GM18499 (cell line): Measurements from ENCODE around the gene PRKCE.

Experiments
- ATAC-seq: cut with Tn5 transposase; IDR thresholded peaks from one replicate; pipeline ENCODE4 v1.9.1; 2021; ENCODE audit warnings: moderate number of reproducible peaks; ENCODE audit not compliant: insufficient read depth, unreplicated experiment

PRKCE gene

DNA sequence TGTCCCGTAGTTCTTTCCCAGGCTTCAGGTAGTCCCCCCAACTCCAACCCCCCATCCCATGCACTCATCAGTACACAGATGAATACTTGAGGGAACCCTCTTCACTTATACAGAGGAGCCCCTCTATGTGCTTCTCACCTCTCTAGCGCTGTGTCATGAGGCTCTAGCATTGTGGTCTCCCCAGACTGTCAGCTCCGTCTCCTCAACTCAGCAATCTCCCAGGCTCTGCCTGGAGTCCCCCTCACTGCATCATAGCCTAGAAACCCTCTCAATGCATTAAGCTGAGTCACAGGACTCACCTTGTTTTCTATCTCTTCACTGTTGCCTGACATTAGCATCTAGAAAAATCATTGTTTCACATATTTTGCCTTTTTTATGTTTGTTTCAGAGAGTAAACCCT is 20.2 kb upstream of the PRKCE start:
- ATAC-seq = no peak

DNA sequence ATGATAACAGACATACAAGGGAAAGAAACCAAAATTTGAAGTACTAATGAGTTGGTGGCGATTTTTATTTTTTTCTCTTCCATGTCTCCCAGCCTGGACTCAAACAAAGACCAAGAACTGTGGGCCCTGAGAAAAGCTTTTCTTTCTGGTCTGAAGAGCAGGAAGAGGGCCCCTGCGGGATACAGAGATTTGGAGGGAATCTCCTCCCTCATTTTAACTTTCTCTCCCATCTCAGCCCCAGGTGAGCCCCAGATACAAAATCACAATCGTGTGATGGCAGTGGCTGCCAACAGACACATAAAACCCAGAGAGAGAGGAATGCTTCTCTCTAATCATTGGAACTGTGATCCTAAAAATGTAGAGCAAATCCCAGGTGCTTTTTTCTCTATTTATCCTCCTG is 19.5 kb upstream of the PRKCE start:
- no peak for ATAC-seq

DNA sequence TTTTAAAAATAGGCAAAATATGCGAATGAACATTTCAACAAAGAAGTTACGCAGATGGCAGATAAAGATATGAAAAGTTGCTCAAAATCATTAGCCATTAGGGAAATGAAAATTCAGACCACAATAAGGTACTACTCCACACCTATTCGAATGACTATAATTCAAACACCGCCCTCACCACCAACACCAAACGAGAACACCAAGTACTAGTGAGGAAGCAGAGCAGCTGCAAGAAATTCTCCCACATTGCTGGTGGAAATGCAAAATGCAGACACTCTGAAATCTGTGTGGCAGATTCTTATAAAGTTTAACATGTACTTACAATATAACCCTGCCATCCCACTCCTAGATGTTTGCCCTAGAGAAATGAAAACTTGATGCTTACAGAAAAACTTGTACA is 17.3 kb upstream of the PRKCE start:
- ATAC-seq = no peak

DNA sequence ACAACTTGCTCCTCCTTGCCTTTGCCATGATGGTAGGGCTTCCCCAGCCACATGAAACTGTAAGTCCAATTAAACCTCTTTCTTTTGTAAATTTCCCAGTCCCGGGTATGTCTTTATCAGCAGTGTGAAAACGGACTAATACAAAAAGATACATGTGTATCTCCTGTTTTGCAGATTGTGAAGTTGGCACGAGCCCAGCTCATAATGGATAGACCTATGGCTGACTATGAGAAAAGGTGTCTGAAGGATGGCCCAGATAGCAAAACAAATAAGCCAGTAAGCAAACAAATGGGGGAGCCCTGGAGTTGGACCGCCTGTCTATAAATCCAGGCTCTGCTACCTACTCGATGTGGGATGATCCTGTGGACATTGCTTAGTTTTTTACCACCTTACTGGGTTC is 15.5 kb upstream of the PRKCE start:
- no peak for ATAC-seq

DNA sequence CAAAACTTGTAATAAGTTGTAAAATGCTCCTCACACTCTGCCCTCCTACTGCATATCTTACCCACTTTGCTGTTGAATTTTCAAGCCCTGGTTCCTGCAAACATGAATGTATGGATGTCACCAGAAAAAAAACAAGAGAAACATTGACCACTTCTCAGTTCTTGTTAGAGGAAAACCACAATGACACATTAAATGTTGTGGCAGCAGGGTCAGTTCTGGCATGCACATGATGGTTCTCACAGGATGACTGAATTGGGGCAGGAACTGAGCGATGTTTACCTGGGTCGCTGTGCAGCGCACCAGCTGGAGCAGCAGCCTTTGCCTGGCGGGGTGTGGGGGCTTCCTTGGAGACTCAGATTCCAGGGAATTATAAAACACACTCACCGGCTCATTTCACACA is 14.0 kb upstream of the PRKCE start:
- no peak for ATAC-seq

DNA sequence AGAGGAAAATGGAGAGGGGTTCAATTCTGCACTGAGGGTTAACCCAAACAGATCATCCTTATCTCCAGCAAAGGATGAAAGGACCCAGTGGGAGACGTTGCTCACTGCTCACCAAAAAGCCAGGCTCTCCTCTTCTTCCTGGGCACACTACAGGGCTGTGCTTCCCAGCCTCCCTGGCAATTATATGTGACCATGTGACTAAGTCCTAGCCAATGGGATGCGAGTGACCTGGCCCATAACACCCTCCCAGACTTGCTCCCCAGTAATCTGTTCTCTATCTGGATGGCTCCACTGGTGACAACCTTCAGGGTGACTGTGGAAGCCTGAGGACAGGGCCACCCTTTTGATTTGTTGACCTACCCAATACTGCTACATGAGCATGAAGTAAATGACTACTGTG is 10.9 kb upstream of the PRKCE start:
- ATAC-seq = no peak

DNA sequence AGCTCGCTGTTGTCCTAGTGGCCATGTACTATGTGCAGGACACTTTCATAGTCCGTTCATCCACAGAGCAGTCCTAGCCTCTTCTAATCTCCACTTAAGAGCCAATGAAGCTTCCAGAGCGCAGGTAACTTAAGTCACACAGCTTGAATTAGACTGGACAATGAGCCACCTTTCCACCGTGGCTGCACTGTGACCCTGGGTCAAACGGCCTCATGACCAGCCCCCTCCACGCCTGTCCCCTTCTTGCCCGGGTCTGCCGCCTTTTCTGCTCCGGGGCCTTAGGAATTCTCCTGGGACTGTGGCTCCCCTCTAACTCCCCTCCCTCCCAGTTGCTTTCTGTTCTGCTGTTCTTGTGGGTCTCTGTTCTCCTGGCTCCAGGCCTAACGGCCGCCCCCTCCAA is 8.4 kb upstream of the PRKCE start:
- no peak for ATAC-seq

DNA sequence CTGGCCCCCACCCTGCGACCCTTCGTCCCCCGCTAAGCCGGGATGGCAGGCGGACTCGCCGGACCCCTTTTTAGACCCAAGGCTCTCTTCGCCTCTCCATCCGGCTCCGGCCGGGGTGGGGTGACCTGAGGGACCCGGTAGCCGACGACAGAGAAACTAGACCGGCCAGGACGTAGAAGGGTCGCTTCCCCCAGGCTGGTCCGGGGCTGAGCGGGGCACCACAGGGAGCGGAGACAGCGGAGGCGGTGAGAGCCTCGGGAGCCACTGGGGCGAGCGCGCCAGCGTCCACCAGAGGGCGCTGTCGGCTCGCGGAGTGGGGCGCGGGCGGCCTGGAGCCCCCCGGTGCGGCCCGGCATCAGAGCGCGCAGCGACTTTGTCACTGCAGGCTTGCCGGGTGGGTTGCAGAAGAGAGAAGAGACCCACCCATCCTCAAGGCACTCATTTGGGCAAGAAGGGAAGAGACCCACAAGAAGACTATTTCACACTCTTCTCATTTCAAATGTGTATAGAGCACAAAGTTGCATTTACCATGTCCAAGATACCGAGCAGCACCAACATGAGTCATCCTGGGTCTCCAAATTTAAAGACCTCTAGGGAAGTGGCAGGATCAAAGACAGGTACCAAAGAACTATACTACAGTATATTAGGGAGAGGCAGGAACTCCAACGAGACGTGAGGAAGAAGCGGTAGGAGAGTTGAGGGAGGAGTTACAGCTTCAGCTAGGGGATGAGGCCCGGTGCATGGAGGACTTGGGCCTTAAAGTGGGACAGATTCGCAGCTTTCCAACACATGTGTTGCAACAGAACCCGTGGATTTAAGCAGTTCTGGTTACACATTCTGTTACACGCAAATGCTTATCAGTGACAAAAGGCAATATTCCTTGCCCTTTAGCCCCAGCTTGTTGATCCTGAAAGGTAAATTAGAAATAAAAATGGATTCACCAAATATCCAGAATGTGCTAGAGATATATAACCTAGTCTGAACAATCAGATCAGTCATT is 7.6 kb upstream of the PRKCE start:
- ATAC-seq = no peak

DNA sequence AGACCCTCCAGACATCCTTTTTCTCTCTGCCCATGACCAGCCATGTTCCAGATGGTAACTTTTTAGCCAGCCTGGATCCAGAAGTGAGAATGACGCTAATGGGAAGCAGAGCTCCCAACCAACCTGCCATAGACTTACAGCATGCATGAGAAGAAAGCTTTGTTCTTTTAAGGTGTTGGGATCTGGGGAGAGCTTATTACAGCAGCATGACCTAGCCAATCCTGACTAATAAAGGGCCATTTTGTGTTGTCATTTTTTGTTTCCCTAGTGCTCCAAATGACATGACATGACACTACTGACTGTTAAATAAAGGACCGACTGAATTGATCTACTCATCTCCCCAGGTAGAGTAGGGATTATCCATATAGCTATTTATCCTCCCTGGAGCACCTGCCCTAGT is 5.2 kb upstream of the PRKCE start:
- no peak for ATAC-seq

DNA sequence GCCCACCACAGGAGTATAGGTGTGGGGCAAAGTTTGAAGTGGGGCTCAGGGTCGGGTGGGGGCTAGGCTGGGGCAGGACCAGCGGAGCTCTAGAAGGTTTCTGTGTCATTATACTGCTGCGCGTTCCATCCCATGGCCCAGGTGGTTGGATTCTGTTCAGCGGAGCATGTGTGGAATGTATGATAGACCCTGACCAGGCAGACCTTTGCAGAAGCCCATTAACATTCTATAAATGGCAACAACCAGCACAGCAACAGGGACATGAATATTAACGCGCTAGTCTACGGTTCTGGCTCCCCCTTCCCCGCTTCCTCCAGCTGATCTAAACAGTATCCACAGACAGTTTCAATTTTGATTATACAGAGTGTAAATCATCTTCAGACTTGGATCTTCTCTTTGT is 4.1 kb upstream of the PRKCE start:
- no peak for ATAC-seq

DNA sequence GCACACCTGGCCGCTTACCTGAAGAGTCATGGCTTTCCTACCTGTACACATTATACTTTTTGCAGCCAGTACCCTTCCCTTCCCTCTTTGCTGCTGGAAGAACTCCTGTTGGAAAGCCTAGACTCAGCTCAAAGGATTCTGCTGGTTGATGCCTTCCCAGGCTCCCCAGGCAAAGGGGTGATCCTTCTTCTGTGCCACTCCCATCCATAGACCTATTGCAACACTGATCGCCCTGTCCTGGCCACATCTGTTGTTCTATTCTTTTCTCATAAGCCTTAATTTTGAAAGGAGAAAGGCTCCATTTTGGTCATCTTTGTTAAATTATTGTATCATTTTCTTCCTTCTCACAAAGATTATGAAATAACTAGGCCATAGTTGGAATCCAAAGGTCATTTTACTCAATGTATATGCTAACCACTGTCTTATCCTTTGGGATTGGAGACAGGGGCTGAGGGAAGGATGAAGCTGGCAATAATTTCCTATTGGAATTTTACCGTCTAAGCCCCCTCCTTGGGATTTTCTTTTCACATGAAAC is 3.4 kb upstream of the PRKCE start:
- no peak for ATAC-seq

DNA sequence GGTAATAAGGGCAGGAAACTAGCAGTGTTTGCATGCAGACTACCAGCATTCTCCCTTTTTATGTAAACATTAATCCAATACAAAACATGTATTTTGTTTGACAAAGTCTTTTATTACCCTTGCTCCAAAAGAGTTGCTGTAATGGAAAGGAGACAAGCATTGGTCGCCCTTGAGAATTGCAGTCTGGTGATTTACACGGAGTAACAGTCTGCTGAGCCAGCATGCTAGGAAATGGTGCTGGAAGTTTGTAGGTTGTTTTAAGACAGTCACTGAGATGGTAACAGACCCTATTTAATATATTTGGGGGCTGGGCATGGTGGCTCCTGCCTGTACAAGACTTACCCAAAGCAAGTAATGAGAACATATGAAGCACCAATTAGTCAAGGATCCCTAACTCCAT is 2.8 kb upstream of the PRKCE start:
- ATAC-seq = no peak

DNA sequence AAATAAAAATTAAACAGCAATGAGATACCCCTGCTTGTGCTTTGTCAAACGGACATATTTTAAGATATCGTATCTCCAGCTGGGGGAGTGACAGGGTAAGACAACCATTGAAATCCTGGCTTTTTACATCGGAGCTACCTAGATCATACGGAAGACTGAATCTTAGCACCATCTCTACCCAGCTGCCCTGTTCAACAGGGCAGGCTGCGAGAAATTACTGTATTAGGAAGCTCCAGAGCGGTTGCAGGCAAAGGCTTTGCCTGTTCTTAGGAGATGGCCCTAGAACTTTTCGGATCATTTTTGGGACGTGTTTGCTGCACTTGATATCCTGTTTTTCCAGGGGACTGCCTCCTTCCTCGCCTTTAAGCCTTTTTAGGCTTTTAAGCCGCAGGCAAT is 2.0 kb upstream of the PRKCE start:
- ATAC-seq = no peak

DNA sequence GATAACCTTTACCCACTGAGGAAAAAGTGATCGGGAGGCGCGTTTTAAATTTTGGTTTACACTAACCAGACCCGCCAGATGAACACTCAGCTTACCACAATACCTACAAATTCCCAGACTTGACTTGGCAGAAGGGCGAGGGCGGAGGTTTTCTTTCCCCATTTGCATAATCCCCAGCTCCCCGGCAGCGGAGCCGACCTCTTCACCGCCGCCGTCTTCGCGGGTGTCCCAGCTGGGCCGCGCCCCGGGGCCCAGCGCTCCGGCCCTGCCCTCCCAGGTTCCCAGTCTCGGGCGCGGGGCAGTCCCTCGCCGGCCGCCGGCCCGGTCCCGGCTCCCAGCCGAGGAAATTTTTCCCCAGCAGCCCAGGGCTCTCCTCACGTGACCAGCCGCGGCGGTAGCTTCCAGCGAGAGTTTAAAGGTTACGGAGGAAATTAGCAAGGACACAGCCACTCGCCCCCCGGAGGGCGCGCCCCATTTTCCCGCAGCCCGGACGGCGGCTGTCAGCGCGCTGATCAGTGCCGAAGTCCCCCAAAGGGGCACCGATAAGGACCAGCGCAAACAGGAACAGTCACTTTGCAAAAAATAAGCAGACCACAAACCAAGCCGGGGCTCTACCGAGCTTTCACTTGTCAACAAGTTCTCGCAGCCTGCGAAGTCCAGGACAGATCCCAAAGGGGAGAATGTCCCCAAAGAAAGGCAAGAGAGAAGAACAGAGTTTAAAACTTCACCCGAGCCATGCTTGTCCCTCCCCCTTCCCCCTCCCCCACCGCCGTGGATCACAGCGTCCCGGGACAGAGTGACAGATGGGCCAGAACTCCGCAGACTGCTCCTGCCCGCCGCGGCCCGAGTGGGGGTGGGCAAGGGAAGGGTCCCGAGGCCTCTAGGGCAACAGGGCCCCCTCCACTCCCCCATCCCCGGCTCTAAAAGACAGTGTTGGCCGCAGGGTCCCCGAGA is 1.3 kb upstream of the PRKCE start:
- ATAC-seq = no peak

DNA sequence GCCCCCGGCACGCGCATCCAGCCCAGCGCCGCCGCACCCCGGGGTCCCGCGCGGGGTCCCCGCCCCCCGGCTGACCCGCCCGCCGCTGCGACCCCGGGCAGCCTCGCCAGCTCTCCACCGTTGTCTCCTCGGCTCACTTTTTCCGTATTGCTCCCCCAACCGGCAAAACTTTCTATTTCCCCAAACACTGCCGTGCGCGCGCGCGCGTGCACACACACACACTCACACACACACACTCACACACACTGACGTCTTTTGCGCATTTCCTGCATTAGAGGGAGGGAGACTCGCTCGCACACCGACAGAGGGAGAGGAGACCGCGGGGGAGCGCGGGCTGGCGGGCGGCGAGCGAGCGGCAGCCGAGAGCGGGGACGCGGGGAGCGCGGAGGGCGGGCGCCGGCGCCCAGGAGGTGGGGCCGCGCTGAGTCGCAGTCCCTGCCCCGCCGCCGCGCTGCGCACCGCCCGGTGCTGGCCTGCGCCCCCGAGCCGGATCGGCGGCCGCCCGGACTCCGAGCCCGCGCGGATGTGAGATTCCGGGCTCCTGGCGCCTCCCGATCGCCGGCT is 542 bp upstream of the PRKCE start:
- ATAC-seq = no peak

DNA sequence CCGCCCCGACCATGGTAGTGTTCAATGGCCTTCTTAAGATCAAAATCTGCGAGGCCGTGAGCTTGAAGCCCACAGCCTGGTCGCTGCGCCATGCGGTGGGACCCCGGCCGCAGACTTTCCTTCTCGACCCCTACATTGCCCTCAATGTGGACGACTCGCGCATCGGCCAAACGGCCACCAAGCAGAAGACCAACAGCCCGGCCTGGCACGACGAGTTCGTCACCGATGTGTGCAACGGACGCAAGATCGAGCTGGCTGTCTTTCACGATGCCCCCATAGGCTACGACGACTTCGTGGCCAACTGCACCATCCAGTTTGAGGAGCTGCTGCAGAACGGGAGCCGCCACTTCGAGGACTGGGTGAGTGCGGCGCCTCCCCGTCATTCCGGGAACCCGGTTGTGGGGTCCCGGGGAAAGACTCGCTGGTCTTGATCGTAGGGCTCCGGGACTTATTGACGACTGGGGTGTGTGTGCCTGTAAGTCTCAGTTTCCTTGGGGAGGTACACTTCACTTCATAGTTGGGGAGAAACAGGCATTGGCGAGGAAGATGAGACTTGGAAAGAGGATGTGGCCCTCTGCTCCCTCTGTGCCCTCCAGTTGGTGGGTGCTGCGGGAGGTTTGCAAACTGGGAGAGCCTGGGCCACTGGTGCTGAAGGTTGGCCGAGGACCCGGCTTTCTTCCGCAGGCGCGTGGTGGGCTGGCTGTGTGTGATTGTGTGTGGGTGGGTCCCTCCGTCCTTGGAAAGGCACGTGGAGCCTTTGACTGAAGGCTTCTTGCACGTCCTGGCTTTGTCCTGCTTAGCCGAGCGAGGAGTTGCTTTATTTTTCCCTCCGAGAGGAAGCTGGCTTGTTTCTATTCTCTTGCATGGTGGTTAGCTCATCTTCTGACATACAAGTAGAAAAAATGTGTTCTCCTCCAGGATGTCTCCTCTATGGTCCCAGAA is 886 bp downstream of the PRKCE start:
- ATAC-seq = no peak

DNA sequence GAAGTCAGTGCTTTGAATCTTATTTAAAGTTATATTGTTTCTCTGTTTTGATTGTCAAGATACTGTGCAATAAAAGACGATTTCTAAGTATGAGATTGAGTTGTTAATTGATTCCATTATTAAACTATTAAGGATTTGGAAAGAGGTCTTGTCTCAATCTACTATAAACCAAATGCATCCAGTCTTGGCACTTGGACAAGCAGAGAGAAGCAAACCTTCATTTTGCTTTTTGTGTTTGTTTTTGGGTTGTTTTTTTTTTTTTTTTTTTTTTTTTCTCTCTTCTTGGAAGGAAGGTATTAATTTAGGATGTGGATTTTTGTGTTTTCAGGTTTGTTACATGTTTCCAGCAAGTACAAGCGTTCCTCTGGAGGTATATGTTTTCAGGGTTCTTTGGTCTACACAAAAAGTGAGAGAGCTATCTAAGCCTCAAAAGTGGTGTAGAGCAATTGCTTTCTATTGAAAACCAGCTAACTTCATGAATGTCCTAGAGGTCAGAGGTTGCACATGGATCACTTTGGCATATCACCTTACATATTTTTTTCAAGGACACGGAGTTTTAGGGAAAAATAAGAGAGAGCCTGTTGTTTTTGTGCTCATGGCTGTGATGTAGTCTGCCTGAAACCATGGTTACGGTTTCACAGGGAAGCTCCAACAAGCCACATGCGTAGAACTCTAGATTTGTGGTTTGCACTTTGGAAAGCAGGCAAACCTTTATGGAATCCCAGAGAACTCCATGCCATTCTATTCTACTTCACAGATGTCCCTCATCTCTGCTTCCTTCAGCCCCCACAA is 1.8 kb downstream of the PRKCE start:
- ATAC-seq = no peak

DNA sequence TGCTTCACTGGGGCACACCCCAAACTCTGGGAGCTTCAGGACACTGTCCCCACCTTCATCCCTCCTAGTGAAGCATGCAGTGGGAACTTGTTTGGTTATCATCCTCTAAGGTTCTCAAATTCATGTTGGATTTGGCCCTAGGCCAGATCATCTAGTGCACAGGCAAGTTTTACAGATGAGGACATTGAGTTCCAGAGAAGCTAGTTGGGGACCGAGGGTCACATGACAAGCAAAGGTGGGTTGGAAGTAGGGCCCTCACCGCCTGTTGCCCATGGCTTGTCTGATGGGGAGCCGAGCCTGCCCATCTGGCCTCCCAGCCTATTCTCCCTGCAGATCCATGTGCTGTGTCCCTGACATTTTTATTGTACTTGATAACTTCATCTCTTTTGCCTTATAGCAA is 2.8 kb downstream of the PRKCE start:
- ATAC-seq = no peak

DNA sequence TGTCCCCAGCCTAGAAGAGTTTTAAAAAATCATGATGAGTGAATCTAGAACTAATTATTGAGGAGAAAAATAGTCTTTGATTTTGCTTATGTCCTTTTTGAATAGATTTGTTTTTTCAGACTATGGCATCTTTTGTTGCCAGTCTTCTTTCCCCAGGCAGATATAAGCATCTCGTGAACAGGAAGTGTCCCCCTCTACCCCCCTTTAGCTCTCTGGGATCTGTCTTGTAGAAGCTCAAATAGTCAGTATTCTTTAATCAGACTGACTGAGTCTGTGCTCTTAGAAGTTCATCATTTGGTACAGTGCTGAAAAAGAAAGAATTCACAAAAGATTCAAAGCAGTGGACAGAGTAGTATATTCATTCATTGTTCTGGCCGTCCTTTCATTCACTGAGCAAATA is 10.4 kb downstream of the PRKCE start:
- ATAC-seq = no peak
